Measurements from ENCODE around the gene TULP4.

TULP4 gene

GRCh38 chr6:158487495-158487894 lies 175.2 kb downstream of the TULP4 start:
- no peak overlapping the region for H3K9ac ChIP-seq (ENCODE audit: low read depth, low read length)
- H3K9me3 ChIP-seq (ENCODE audit: control insufficient read depth, insufficient read depth, low read length), result no peaks in the 10 kb centered on the region
- H3K4me3 ChIP-seq (ENCODE audit: low read depth, low read length), result no peak overlapping the region
- H3K27me3 ChIP-seq (ENCODE audit: control insufficient read depth, insufficient read depth, low read length), result no peaks in the 10 kb centered on the region
- H3K36me3 ChIP-seq (ENCODE audit: control insufficient read depth, insufficient read depth, low read length), result peaks cover 8% of the 10 kb centered on the region
- no peaks in the 10 kb centered on the region for H3K4me1 ChIP-seq (ENCODE audit: control insufficient read depth, insufficient read depth, low read length)

- Histone ChIP-seq H3K36me3 (ENCODE audit: control insufficient read depth, insufficient read depth, low read length) (peaks cover 5% of the 10 kb centered on the region), H3K4me3 (ENCODE audit: low read depth, low read length) (no peak overlapping the region), H3K4me1 (ENCODE audit: control insufficient read depth, insufficient read depth, low read length) (no peaks in the 10 kb centered on the region), H3K9me3 (ENCODE audit: control insufficient read depth, insufficient read depth, low read length) (no peaks in the 10 kb centered on the region), H3K27me3 (ENCODE audit: control insufficient read depth, insufficient read depth, low read length) (no peaks in the 10 kb centered on the region), H3K9ac (ENCODE audit: low read depth, low read length) (no peak overlapping the region)
Observed at GRCh38 chr6:158488065-158488464, 175.8 kb downstream of the TULP4 start.

- Histone ChIP-seq H3K9ac (ENCODE audit: low read depth, low read length) (no peak overlapping the region), H3K27me3 (ENCODE audit: control insufficient read depth, insufficient read depth, low read length) (no peaks in the 10 kb centered on the region), H3K4me3 (ENCODE audit: low read depth, low read length) (no peak overlapping the region), H3K9me3 (ENCODE audit: control insufficient read depth, insufficient read depth, low read length) (no peaks in the 10 kb centered on the region), H3K4me1 (ENCODE audit: control insufficient read depth, insufficient read depth, low read length) (no peaks in the 10 kb centered on the region), H3K36me3 (ENCODE audit: control insufficient read depth, insufficient read depth, low read length) (peaks cover 5% of the 10 kb centered on the region)
Observed at GRCh38 chr6:158489441-158489840, 177.2 kb downstream of the TULP4 start.

GRCh38 chr6:158492881-158493280 lies 180.6 kb downstream of the TULP4 start:
- Histone ChIP-seq H3K36me3 (ENCODE audit: control insufficient read depth, insufficient read depth, low read length) (peaks cover 5% of the 10 kb centered on the region), H3K4me1 (ENCODE audit: control insufficient read depth, insufficient read depth, low read length) (no peaks in the 10 kb centered on the region), H3K27me3 (ENCODE audit: control insufficient read depth, insufficient read depth, low read length) (no peaks in the 10 kb centered on the region), H3K4me3 (ENCODE audit: low read depth, low read length) (no peak overlapping the region), H3K9me3 (ENCODE audit: control insufficient read depth, insufficient read depth, low read length) (no peaks in the 10 kb centered on the region), H3K9ac (ENCODE audit: low read depth, low read length) (no peak overlapping the region)

GRCh38 chr6:158496700-158497099 lies 184.4 kb downstream of the TULP4 start:
- H3K4me3 ChIP-seq (ENCODE audit: low read depth, low read length), result no peak overlapping the region
- no peaks in the 10 kb centered on the region for H3K4me1 ChIP-seq (ENCODE audit: control insufficient read depth, insufficient read depth, low read length)
- H3K36me3 ChIP-seq (ENCODE audit: control insufficient read depth, insufficient read depth, low read length), result peaks cover 13% of the 10 kb centered on the region
- no peak overlapping the region for H3K9ac ChIP-seq (ENCODE audit: low read depth, low read length)
- H3K9me3 ChIP-seq (ENCODE audit: control insufficient read depth, insufficient read depth, low read length), result no peaks in the 10 kb centered on the region
- H3K27me3 ChIP-seq (ENCODE audit: control insufficient read depth, insufficient read depth, low read length), result no peaks in the 10 kb centered on the region

DNA sequence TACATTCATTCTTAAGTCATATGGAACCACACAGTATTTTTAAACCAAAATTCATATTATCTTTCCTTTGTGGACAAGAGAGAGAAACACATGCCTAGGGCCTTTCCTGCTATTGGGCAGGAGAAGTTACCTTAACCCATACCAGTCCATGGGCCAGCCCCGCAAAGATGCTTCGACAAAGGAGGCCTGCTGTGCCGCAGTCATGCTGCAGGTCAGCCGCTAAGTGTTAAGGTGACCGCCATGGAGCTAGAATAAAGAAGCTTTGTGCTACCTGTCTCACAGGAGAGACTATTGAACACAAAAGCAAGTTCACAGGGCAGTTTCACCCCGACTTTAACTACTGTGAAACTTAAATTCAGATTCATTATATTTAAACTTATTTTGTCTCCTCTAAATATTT lies 185.4 kb downstream of the TULP4 start:
- Histone ChIP-seq H3K27me3 (ENCODE audit: control insufficient read depth, insufficient read depth, low read length) (no peaks in the 10 kb centered on the region), H3K4me1 (ENCODE audit: control insufficient read depth, insufficient read depth, low read length) (no peaks in the 10 kb centered on the region), H3K9ac (ENCODE audit: low read depth, low read length) (no peak overlapping the region), H3K36me3 (ENCODE audit: control insufficient read depth, insufficient read depth, low read length) (peaks cover 13% of the 10 kb centered on the region), H3K9me3 (ENCODE audit: control insufficient read depth, insufficient read depth, low read length) (no peaks in the 10 kb centered on the region), H3K4me3 (ENCODE audit: low read depth, low read length) (no peak overlapping the region)

DNA sequence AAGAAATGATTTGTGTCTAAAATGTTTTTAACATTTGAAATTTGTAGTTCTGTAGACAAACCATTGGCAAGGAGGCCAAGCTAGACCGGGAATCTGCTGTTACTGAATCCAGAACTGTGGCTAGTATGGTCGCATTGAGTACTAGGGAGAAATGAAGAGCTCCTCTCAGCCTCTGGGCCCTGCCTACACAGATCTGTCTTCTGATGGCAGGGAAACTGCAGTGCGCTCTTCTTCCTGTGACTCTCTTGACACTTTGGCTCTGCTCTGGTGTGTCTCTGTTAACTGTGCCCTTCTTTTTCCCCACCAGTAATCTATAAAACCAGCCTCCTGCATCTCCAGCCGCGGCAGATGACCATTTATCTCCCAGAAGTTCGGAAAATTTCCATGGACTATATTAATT lies 186.1 kb downstream of the TULP4 start:
- H3K36me3 ChIP-seq (ENCODE audit: control insufficient read depth, insufficient read depth, low read length), result peaks cover 17% of the 10 kb centered on the region

GRCh38 chr6:158499601-158500000 lies 187.3 kb downstream of the TULP4 start:
- Histone ChIP-seq H3K4me1 (ENCODE audit: control insufficient read depth, insufficient read depth, low read length) (no peaks in the 10 kb centered on the region), H3K27me3 (ENCODE audit: control insufficient read depth, insufficient read depth, low read length) (no peaks in the 10 kb centered on the region), H3K4me3 (ENCODE audit: low read depth, low read length) (no peak overlapping the region), H3K9me3 (ENCODE audit: control insufficient read depth, insufficient read depth, low read length) (no peaks in the 10 kb centered on the region), H3K36me3 (ENCODE audit: control insufficient read depth, insufficient read depth, low read length) (peaks cover 15% of the 10 kb centered on the region), H3K9ac (ENCODE audit: low read depth, low read length) (no peak overlapping the region)

More for the DNA sequence above, 186.1 kb downstream of the TULP4 start:
- no peak overlapping the region for H3K9ac ChIP-seq (ENCODE audit: low read depth, low read length)
- H3K4me1 ChIP-seq (ENCODE audit: control insufficient read depth, insufficient read depth, low read length), result no peaks in the 10 kb centered on the region
- no peak overlapping the region for H3K4me3 ChIP-seq (ENCODE audit: low read depth, low read length)
- H3K27me3 ChIP-seq (ENCODE audit: control insufficient read depth, insufficient read depth, low read length), result no peaks in the 10 kb centered on the region
- H3K9me3 ChIP-seq (ENCODE audit: control insufficient read depth, insufficient read depth, low read length), result no peaks in the 10 kb centered on the region

- no peak overlapping the region for H3K4me3 ChIP-seq (ENCODE audit: low read depth, low read length)
- H3K36me3 ChIP-seq (ENCODE audit: control insufficient read depth, insufficient read depth, low read length), result peaks cover 15% of the 10 kb centered on the region
- H3K9ac ChIP-seq (ENCODE audit: low read depth, low read length), result no peak overlapping the region
- no peaks in the 10 kb centered on the region for H3K4me1 ChIP-seq (ENCODE audit: control insufficient read depth, insufficient read depth, low read length)
- H3K27me3 ChIP-seq (ENCODE audit: control insufficient read depth, insufficient read depth, low read length), result no peaks in the 10 kb centered on the region
- H3K9me3 ChIP-seq (ENCODE audit: control insufficient read depth, insufficient read depth, low read length), result no peaks in the 10 kb centered on the region
Observed at GRCh38 chr6:158500016-158500735, 187.9 kb downstream of the TULP4 start.

GRCh38 chr6:158501360-158502262 lies 189.3 kb downstream of the TULP4 start:
- Histone ChIP-seq H3K9ac (ENCODE audit: low read depth, low read length) (no peak overlapping the region), H3K9me3 (ENCODE audit: control insufficient read depth, insufficient read depth, low read length) (no peaks in the 10 kb centered on the region), H3K4me1 (ENCODE audit: control insufficient read depth, insufficient read depth, low read length) (no peaks in the 10 kb centered on the region), H3K36me3 (ENCODE audit: control insufficient read depth, insufficient read depth, low read length) (peaks cover 15% of the 10 kb centered on the region), H3K27me3 (ENCODE audit: control insufficient read depth, insufficient read depth, low read length) (no peaks in the 10 kb centered on the region), H3K4me3 (ENCODE audit: low read depth, low read length) (no peak overlapping the region)

GRCh38 chr6:158502263-158502950 lies 190.1 kb downstream of the TULP4 start:
- Histone ChIP-seq H3K9me3 (ENCODE audit: control insufficient read depth, insufficient read depth, low read length) (no peaks in the 10 kb centered on the region), H3K4me3 (ENCODE audit: low read depth, low read length) (no peak overlapping the region), H3K27me3 (ENCODE audit: control insufficient read depth, insufficient read depth, low read length) (no peaks in the 10 kb centered on the region), H3K9ac (ENCODE audit: low read depth, low read length) (no peak overlapping the region), H3K36me3 (ENCODE audit: control insufficient read depth, insufficient read depth, low read length) (peaks cover 21% of the 10 kb centered on the region), H3K4me1 (ENCODE audit: control insufficient read depth, insufficient read depth, low read length) (no peaks in the 10 kb centered on the region)
